Measurements from ENCODE around the gene CCDC60.
A peak's percentile ranks its signal among the peaks of the same experiment; 100 is the strongest.

The CCDC60 gene

DNA sequence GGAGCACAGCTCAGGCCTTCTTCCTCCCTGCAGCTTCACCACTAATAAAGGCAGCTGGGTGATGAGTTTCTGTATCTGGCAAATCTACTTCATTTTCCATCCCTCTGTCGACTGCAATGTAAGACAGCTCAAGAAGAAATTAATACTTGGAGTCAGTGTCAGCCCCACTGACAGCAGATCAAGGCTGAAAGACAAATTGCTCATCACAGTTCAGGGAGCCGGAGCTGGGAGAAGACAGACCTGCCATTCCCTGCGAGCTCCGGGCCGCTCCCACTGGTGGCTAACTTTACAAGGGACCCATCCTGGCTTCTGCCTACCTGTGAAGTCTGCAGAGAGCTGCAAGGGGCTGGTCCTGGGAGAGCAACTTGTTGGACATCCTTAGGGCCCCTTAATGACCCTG is 49.8 kb downstream of the CCDC60 start:
- no peak for DNase-seq (ENCODE audit: low read depth)

DNA sequence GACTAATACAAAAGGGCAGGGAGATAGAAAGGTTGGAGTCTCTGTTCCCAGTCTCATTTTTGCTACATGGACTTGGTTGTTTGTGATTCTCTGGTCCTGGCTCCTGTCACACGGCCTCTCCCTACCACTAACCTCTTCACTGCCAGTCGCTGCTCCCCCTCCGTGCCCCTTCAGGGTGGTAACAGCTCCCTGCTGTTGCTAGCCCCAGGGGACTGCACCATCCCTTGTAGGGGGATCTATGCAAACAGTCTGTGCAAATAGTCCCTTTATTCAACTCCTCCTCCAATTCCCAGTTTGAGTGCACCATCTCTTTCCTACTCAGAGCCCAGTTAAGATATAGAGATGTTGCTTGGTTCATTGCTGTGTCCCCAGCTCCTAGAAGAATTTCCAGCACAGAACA is 51.1 kb downstream of the CCDC60 start:
- DNase-seq (ENCODE audit: low read depth): no peak

DNA sequence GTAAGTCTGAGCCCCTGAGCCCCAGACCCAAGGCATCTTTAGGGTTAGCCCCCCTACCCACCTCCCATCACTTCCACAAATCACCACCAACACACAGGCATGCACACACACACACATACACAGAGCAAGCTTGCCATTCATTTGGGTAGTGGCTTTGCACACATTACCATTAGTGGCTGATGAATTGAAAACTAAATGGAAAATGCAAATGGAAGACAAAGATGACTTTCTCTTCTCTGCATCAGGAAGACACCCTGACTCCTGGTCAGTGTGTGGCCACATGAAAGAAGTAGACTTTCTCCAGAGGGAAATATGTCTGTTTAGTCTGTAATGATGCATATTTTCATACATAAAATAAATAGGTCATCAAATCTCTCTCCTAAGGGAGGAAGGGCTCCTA is 55.2 kb downstream of the CCDC60 start:
- DNase-seq (ENCODE audit: low read depth): no peak

DNA sequence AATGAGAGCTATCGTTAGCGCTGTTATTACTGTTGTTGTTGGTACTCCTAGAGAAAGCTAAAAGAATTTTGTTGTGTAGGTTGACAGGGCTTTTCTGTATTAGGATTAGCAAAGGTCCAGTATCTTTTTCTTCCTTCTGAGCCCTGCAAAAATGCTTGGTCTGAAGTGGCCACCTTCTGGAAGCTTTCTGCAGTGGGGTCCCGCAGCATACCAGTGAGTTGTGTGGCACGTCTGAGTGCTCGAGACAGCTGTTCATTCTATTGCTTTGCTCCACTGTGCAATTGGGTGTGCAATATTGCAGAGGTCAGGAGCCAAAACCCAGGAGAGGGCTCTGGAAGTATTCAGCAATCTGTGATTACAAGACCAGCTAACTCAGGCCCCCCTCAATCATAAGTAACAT is 57.1 kb downstream of the CCDC60 start:
- DNase-seq (ENCODE audit: low read depth): no peak

DNA sequence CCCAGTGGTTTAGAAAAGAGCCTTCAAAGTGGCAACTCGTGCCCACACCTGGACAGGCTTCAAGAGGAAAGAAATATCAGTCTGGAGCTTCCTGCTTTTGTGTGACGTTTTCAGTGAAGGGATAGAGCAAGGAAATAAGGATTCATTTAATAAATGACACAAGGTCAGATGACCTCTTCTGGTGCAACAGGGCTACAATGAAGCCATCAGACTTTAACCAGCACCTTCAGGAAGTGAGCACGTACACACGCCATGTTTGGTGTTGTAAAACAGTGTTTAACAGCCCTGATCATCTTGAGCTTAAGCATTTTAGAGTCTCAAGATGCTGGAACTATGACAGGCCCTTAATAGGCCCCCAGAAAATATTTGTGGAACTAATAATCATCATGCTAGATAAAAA is 59.1 kb downstream of the CCDC60 start:
- no peak for DNase-seq (ENCODE audit: low read depth)

DNA sequence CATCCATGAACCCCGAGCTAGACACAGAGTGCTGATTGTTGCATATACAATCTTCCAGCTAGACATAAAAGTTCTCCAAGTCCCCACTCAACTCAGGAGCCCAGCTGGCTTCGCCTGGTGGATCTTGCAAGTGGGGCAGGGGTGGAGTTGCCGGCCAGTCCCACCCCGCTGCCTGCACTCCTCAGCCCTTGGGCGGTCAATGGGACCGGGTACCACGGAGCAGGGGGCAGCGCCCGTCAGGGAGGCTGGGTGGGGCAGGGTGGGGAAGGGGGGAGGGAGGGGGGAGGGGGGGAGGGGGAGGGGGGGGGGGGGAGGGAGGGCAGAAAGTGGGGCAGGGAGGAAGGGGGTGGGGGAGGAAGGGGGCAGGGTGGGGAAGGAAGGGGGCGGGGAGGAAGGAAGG is 63.0 kb downstream of the CCDC60 start:
- DNase-seq (ENCODE audit: low read depth): no peak

DNA sequence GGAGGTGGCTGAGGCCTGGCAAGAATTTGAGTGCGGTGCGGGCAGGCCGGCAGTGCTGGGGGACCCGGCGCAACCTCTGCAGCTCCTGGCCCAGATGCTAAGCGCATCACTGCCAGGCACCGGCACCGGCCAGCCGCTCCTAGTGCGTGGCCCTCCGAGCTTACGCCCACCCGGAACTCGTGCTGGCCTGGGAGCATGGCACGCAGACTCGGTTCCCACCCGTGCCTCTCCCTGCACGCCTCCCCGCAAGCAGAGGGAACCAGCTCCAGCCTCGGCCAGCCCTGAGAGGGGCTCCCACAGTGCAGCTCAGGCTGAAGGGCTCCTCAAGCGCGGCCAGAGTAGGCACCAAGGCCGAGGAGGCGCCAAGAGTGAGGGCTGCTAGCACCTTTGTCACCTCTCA is 63.7 kb downstream of the CCDC60 start:
- DNase-seq (ENCODE audit: low read depth): no peak

DNA sequence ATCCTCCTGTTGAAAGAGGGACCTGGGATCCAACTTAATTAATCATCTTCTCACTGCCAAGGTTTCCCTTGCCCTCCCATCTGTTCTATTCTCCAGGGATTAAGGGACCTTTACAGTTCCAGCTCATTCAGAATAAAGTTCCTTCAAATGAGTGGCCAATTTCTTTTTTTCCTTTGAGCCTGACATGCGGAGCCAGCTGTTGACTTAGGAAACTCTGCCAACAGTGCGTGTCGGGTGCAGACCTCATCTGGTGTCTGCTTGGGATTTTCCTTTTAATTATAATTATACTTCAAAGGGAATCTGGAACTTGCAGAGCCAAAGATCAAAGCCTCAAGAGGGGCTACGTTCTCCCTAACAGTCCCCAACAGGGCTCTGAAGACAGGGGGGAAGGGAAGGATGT is 64.8 kb downstream of the CCDC60 start:
- no peak for DNase-seq (ENCODE audit: low read depth)

DNA sequence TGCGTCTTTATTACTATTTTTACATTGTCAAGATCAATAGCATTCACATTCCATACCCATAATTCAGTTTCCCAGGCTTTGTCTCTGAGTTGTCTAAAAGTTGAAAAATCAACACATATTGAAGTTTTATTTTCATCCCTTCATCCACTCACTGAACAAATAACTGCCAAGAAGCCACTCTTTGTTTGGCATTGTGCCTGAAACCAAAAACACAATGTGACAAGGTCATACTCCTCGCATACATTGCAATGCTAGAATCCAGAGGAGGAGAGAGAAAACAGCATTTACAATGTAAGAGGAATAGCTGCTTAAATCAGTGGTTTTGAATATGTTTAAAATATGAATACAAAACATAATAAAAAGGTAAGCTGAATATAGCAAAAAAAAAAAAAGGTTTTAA is 71.8 kb downstream of the CCDC60 start:
- no peak for DNase-seq (ENCODE audit: low read depth)

DNA sequence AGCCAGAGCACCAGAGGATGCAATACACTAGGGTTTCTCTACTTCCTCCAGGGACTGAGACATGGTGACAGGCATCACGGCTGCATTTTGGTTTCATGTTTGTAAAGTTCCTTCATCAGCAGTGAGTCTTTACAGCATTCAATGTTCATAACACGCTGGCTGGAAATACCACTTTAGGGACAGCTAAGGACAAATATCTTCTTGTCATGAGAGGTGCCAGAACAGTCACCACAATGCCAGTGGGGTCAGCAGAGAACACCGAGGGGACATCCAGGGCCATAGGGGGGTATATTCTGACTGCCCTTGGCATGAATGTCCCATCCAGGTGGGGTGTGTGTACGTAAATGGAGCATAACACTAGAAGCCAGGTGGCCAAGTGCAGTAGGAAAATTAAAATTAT is 72.3 kb downstream of the CCDC60 start:
- no peak for DNase-seq (ENCODE audit: low read depth)

DNA sequence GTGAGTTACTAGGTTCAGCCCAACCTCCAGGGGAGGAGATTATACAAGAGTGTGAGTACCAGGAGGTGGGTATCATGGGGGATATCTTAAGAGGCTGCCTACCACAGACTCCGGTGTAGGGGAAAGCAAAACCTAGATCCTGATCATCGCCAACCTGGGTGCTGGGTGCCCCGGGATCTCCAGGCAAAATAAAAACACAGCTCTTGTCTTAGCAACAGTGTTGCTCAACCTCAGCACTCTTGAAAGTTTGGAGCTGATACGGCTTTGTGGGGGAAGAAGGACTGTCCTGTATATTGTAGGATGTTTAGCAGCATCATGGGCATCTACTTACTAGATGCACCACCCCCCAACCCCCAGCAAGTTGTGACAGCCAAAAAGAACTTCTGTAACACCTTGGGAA is 74.5 kb downstream of the CCDC60 start:
- DNase-seq (ENCODE audit: low read depth): no peak

DNA sequence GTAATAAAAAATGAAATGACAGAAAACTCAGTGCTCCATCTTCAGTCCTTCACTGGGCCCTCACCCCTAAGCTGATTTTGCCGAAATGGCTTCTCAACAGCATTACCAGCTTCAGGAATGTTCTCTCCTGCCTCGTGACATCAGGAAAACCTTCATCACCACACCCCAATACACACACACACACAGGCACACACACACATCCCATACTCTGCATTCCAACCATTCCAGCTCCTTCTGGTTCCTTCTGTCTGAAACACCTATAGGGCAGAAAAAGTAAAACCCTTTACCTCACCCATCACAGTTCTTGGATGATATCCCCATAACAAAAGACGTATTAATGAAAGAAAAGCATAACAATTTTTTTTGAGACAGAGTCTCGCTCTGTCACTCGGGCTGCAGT is 75.9 kb downstream of the CCDC60 start:
- no peak for DNase-seq (ENCODE audit: low read depth)

DNA sequence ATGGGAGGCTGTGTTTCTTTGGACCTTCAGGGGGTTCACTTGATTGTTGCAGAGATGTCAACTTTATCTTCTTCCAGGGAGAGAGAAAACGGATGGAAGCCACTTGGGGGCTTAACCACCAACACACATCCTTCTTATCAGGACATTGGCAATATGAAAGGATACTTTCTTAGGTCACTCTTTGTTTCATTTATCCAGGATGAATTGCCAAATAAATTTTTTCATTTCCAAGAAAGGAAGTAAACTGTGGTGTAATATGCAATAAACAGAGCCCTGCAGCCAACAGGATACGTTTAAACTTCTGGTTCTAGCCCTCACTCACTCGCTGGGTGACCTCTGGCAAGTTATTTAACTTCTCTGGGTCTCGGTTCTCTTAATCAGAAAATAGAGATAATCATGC is 77.8 kb downstream of the CCDC60 start:
- no peak for DNase-seq (ENCODE audit: low read depth)

DNA sequence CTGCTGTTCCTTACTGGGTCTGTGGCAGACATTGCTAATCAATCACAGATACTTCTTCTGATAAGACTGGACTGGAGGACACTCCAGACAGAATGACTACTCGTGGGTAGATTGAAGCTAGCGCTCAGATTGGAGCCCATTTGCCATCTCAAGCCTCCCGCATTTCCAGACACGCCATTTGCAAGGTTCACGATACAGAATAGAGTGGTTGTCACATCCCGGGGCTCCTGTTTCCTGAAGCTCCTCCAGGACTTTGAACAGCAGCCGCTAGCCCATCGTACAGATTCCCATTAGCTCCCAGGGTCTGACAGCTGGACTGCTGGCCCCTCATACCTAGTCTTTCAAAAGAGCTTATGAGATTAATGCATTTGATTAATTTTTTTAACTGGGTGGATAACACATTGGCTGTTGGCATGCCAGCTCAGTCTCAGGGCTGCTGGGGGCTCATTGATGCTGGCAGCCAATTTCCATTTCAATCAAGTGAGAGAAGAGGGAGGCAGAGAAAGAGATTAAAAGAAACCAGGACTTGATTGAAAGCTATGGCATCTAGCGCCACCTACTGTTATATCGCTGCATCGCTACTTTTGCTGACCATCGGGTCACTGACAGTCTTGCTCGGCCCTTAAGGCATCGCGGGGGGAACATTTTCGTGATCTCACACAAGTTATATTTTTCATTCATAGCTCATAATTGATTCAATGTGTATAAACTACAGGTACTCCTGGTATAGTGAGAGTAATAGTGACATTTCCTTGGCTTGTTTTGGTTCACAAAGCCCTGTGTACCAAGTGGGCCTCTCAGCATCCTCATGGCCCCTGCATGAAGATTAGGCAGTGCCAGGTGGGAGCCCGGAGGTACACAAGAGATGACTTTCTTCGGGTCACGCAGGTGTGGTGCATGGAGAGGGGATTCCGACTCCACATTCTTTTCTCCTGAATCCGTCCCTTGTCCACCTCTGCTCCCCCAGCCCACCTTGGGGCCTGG is 78.6 kb downstream of the CCDC60 start:
- DNase-seq (ENCODE audit: low read depth): no peak

DNA sequence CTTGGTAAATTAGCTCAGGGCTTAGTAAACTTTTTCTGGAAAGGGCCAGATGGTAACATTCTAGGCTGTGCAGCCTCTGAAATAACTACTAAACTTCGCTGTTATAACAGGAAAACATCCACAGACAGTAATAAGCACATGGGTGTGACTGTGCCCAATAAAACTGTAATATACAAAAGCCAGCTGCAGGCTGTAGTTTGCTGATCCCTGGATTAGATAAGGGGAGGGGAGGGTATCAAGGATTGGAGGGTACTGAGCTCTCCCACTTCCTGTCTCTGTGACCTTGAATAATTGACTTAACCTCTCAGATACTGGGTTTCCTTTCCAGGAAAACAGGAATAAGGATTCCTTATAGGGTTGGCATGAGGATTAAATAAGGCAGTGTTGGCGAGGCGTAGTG is 81.2 kb downstream of the CCDC60 start:
- DNase-seq (ENCODE audit: low read depth): no peak

DNA sequence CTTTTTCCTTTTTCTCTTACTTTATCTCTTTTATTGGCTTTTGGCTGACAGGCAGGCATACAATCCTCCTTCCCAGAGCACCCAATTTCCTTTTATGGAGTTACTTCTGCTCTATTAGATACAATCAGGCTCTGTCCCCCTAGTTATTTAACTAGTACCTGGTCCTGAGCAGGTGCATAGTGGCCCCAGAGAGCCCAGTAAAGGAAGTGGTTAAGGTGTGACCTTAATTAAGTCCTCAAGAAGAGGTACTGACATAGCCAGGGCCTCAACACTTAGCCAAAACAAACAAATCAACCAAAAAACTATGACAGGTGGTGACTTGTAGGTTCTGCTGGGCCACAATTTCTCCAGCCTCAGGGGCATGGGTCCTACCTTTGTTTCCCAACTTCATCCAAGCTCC is 82.9 kb downstream of the CCDC60 start:
- no peak for DNase-seq (ENCODE audit: low read depth)

DNA sequence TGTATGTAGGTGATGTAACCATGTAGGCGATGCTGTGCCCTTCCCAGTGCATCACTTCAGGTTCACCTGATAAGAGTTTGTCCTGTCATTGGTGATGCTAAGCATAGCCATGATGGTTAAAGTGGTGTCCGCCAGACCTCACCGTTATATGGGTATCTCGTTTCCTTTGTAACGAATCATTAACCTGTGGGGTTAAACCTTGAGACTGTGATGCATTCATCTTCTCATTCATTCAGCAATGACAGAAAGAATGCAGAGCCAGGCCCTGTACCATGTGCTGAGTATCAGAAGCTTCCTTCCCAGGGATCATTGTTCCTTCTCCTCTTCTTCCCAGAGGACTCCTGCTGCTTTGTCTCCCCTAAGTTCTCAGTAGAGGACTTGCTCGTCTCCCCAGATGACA is 84.9 kb downstream of the CCDC60 start:
- no peak for DNase-seq (ENCODE audit: low read depth)

DNA sequence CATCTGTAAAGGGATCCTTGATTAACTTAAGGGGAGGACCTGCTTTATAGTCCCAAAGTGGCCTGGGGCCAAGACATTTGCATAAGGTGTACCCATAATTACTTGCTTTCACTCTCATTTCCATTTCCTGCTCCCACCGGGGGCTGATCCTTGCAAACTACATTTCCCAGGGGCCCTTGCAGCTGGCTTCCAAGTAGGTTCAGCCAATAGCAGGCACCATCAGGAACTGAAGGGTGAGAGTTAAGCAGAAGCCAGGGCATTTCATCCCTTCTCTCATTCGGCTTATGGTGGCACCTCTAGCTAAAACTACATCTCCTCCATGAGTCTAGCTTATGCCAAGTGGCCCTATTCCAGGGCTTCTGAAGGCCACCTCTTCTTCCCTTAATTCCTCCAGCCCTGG is 88.8 kb downstream of the CCDC60 start:
- DNase-seq (ENCODE audit: low read depth): no peak

DNA sequence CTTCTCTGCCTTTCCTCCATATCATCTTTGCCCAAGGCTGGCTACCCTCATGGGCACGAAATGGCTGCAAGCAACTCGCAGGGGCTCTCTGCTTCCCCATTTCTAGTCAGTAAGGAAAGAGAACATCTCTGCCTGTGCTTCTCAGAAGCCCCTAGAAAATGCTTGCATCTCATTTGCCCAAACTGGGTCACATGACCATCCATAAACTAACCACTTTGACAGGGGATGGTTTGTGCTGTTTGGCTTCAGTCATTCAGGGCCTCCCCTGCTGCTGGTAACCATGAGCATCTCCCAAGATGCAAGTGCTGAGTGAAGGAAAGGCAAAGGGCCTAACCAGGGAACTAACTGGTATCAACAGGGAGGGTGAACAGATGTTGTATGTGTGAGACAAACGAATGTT is 91.1 kb downstream of the CCDC60 start:
- DNase-seq (ENCODE audit: low read depth): no peak

DNA sequence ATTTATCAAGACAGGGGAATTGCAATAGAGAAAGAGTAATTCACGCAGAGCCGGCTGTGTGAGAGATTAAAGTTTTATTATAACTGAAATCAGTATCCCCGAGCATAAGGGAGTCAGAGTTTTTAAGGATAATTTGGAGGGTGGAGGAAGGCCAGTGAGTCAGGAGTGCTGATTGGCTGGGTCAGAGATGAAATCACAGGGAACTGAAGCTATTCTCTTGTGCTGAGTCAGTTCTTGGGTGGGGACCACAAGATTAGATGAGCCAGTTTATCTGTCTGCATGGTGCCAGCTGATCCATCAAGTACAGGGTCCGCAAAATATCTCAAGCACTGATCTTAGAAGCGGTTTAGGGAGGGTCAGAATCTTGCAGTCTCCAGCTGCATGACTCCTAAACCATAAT is 96.6 kb downstream of the CCDC60 start:
- DNase-seq (ENCODE audit: low read depth): no peak

DNA sequence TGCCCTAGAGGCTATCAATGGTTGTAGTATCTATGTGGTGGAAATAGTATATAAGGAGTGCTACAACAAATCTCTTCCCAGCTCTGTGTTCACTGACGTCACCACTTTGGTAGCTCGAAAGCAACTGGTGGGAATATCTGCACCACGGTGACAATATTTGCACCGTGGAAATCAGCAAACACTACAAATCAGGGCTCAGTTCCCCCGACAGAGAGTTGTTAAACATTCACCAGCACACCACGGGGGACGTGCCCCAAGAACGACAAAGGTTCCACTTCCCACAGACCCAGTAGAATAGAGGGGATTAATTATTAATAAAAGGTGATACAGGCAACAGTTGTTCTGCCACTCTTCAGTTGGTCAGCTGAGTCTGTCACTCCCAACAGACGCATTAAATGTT is 98.4 kb downstream of the CCDC60 start:
- no peak for DNase-seq (ENCODE audit: low read depth)

DNA sequence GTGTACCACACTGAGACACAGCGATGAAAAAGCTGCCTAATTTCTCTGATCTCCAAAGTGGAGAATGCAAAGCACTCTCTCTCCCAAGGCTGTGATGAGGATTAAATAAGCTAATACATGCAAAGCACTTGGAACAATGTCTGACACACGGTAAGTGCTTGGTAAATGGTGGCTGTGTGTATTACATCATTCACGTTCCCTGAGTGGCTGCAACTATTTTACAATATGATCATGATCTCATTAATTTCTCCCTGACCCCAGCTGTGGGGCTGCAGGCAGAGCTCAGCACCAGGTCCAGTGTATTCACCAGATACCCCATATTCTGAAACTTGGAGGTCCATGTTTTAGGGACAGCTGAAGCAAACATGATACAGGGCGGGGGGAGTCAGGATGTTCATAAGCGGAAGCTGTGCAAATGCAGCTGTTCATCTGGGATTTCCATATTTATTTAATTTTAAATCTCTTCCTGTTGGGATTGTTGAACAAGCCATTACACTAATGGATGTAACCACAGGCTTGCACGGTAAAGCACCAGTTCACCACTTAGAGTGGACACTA is 106.4 kb downstream of the CCDC60 start:
- no peak for DNase-seq (ENCODE audit: low read depth)

DNA sequence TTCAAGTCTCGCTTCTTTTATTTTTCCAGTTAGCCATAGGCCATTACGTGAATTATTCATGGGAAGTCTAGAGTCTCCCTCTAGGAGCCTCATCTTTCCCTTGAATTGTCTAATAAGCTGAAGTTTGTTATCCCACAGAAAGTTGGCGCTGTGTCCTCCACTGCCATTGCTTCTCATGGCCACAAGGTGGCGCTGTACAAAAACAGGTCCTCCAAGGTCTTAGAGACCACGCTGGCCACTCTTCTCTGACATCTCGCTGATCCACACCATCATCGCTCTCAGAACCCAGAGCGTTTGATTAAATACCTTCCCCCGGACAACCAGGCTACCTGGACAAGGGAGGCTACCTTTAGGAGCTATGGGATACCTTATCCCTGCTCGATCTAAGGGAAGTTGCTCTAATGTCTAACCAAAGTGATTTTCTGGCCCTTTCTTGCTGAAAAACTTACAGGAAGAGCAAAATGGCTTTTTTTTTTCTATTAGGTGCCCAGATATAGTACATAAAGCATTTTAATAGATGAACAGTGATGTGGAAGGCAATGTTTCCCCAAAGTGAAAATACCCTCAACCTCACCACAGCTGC is 110.0 kb downstream of the CCDC60 start:
- DNase-seq (ENCODE audit: low read depth): peak; percentile 4

DNA sequence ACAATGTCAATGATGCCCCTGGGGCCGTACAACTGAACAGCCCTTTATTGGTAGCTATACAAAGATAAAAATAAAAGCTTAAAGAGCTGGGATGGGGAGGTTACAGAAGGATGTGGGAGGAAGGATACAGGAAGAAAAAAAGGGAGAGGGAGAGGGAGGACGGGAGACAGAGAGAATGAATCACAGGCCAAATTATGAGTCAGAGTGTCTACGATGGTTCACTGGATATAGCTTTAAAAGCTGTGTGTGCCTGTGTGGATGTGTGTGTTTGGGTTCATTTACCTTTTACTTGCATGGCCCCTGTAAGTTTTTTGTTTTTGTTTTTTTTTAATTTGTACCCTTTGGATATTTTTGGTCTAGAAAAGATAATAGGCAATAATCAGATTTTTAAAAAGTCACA is 111.9 kb downstream of the CCDC60 start:
- DNase-seq (ENCODE audit: low read depth): no peak
